Measurements from ENCODE around the gene DLGAP1. TPM values are rescaled to one million over a fixed set of nuclear protein-coding genes. Genes with fewer than 3 reads are reported as not detected.

The DLGAP1 gene
- polyA plus RNA-seq, 1 donor from 2014 or later: 4.5 TPM

DNA sequence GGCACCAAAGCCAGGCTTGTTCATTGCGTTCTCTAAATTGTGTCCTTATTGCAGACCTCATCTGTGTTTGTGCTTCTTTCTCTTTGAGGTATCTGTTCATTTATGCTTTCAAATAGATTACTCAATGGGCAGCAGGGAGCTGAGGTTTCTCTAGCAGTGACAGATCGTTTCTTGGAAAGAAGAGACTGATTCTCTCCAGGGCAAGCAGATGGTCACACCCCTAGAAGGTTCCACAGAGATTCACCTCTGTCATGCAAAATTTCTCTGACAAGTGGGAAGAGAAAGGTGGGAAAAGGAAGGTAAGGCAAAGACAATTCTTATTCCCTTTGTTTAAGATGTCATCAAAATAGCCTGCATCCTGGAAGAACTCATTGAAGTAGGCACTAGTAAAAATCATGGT, 14.0 kb downstream of the DLGAP1 start:
- H2AFZ ChIP-seq (ENCODE audit: low read depth, low read length): no peak overlapping the region
- TF ChIP-seq EP300 (conservative IDR thresholded peaks at IDR 0.05; ENCODE audit: poor library complexity, severe bottlenecking) (no peak), SMC3 (conservative IDR thresholded peaks at IDR 0.05; ENCODE audit: poor library complexity) (no peak), REST (IDR thresholded peaks at IDR 0.05; ENCODE audit: borderline replicate concordance) (no peak), TAF1 (IDR thresholded peaks at IDR 0.05; ENCODE audit: low read depth) (no peak), EZH2 (IDR thresholded peaks at IDR 0.05; ENCODE audit: borderline replicate concordance, insufficient read depth, low read length, poor library complexity, severe bottlenecking) (no peak), MXI1 (conservative IDR thresholded peaks at IDR 0.05; ENCODE audit: poor library complexity, severe bottlenecking) (no peak), POLR2AphosphoS5 (IDR thresholded peaks at IDR 0.05) (no peak), RAD21 (conservative IDR thresholded peaks at IDR 0.05) (no peak), CTCF (IDR thresholded peaks at IDR 0.05; ENCODE audit: poor library complexity, severe bottlenecking) (no peak)
- H3K79me2 ChIP-seq (replicated peaks; ENCODE audit: insufficient read depth, low read length): no peaks in the 10 kb centered on the region
- no peaks in the 10 kb centered on the region for H4K20me1 ChIP-seq (ENCODE audit: insufficient read depth)
- no peaks in the 10 kb centered on the region for H3K27me3 ChIP-seq (ENCODE audit: insufficient read depth, low read depth, low read length)
- H3F3A ChIP-seq (ENCODE audit: insufficient read depth, low read length, poor library complexity, severe bottlenecking): no peaks in the 10 kb centered on the region
- H3K9me2 ChIP-seq (ENCODE audit: insufficient read depth, low read length): no peaks in the 10 kb centered on the region
- no peak overlapping the region for H3K4me2 ChIP-seq (ENCODE audit: low read length)
- H3K9ac ChIP-seq (ENCODE audit: low read length): no peak overlapping the region
- no peaks in the 10 kb centered on the region for H3K36me3 ChIP-seq (ENCODE audit: insufficient read depth, low read length)
- H3K4me3 ChIP-seq (ENCODE audit: low read length): no peak overlapping the region
- H3K27ac ChIP-seq (ENCODE audit: low read length): no peak overlapping the region
- no peaks in the 10 kb centered on the region for H3K9me3 ChIP-seq (ENCODE audit: low read length)

DNA sequence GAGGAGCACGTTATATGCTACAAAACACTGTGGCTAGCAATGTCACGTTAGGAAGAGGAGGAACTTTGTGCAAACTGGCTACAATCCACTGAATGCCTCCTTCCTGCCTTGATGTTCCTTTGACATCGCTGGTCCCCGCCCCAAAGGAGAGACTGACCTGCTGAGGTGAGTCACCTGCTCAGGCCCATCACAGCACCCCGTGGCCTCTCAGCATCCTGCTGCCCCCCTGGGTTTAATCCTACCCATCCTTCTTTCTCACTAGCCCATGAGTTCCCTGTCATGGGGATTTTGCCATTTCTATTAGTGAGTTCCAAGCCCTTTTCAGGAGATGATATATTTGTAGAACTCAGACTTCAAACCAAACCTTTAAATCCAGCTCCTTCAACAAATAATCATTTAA, 16.2 kb downstream of the DLGAP1 start:
- Histone ChIP-seq H3K4me3 (ENCODE audit: low read length) (no peak overlapping the region), H3K36me3 (ENCODE audit: insufficient read depth, low read length) (no peaks in the 10 kb centered on the region), H3K79me2 (replicated peaks; ENCODE audit: insufficient read depth, low read length) (no peaks in the 10 kb centered on the region), H3K4me2 (ENCODE audit: low read length) (no peak overlapping the region), H3K9me2 (ENCODE audit: insufficient read depth, low read length) (no peaks in the 10 kb centered on the region), H3F3A (ENCODE audit: insufficient read depth, low read length, poor library complexity, severe bottlenecking) (no peaks in the 10 kb centered on the region), H3K27ac (ENCODE audit: low read length) (no peak overlapping the region), H3K27me3 (ENCODE audit: insufficient read depth, low read depth, low read length) (no peaks in the 10 kb centered on the region), H3K9ac (ENCODE audit: low read length) (no peak overlapping the region), H2AFZ (ENCODE audit: low read depth, low read length) (no peak overlapping the region), H4K20me1 (ENCODE audit: insufficient read depth) (no peaks in the 10 kb centered on the region), H3K9me3 (ENCODE audit: low read length) (no peaks in the 10 kb centered on the region)
- TF ChIP-seq RAD21 (conservative IDR thresholded peaks at IDR 0.05): no peak
- TF ChIP-seq CTCF (IDR thresholded peaks at IDR 0.05; ENCODE audit: poor library complexity, severe bottlenecking): no peak
- TF ChIP-seq REST (IDR thresholded peaks at IDR 0.05; ENCODE audit: borderline replicate concordance): no peak

Data from neural cell (in vitro differentiated cells).